Activated B cell treated with CpG ODN at 0.5 μM for 24 hours (primary cell): ENCODE data around the gene SEMA5A. TPM values are rescaled to one million over a fixed set of nuclear protein-coding genes. Genes with fewer than 3 reads are reported as not detected.

ENCODE experiments used
- ATAC-seq: fragments of 200-7000 bp; cut with Tn5 transposase; one replicate; pipeline ENCODE4 v1.10.0; 2021; ENCODE audit warnings: low read depth, mild to moderate bottlenecking, moderate library complexity
- CTCF ChIA-PET: fragments of 350-600 bp; sonication (Branson Sonifier 250); formaldehyde crosslinking; loops from one replicate; lab custom pipeline; 2021; ENCODE audit warnings: antibody characterized with exemption; lab: Charles Lee
- POLR2A ChIA-PET: fragments of 350-600 bp; sonication (Branson Sonifier 250); formaldehyde crosslinking; loops from one replicate; lab custom pipeline; 2021; ENCODE audit warnings: antibody characterized with exemption; lab: Charles Lee
- DNase-seq: peaks from one replicate; pipeline ENCODE4 v3.0.0; 2022
- H3K27ac Mint-ChIP-seq: one replicate; pipeline ENCODE4 v1.8.0; 2020; ENCODE audit warnings: mixed read lengths
- H3K27me3 Mint-ChIP-seq: one replicate; pipeline ENCODE4 v1.8.0; 2021; ENCODE audit warnings: mixed read lengths
- H3K36me3 Mint-ChIP-seq: one replicate; pipeline ENCODE4 v1.8.0; 2021; ENCODE audit warnings: low read depth, mixed read lengths
- H3K4me1 Mint-ChIP-seq: one replicate; pipeline ENCODE4 v1.8.0; 2021; ENCODE audit warnings: mixed read lengths
- H3K4me3 Mint-ChIP-seq: one replicate; pipeline ENCODE4 v1.8.0; 2020; ENCODE audit warnings: mild to moderate bottlenecking, mixed read lengths
- H3K9me3 Mint-ChIP-seq: one replicate; pipeline ENCODE4 v1.8.0; 2020; ENCODE audit warnings: mixed read lengths
- CTCF ChIP-seq: fragments of 200-600 bp; IDR thresholded peaks from one replicate; pipeline ENCODE4 v1.8.0; 2022; ENCODE audit warnings: antibody characterized with exemption, mild to moderate bottlenecking
- intact Hi-C: fragments of 100-400 bp; cut with micrococcal nuclease; formaldehyde crosslinking; loops from one replicate; pipeline ENCODE4 v1.15.1; 2024
- total RNA-seq: library from RNA; stranded (reverse); gene quantifications from 2 replicates; pipeline ENCODE4 v1.2.3, GENCODE V29; 2022

SEMA5A gene
- total RNA-seq, 1 donor from 2014 or later: not detected

- Mint-ChIP-seq H3K27me3 (no peaks in the 10 kb centered on the region), H3K4me1 (no peaks in the 10 kb centered on the region), H3K4me3 (no peak overlapping the region), H3K36me3 (no peaks in the 10 kb centered on the region), H3K9me3 (no peaks in the 10 kb centered on the region), H3K27ac (no peak overlapping the region)
- ATAC-seq (no peak), DNase-seq (no peak)
- intact Hi-C loops: no loop called here
- POLR2A ChIA-PET: no interaction called here
- no peak for TF ChIP-seq CTCF
- CTCF ChIA-PET: no interaction called here
These were observed 327.5 kb downstream of the SEMA5A start for GRCh38 chr5:9218358-9218757.

- H3K9me3 Mint-ChIP-seq: no peaks in the 10 kb centered on the region
- ChIA-PET POLR2A (no interaction called here), CTCF (no interaction called here)
- DNase-seq (no peak), ATAC-seq (no peak)
- H3K4me3 Mint-ChIP-seq: no peak overlapping the region
- no peak overlapping the region for H3K27ac Mint-ChIP-seq
- H3K36me3 Mint-ChIP-seq: no peaks in the 10 kb centered on the region
- intact Hi-C loops: no loop called here
- no peak for TF ChIP-seq CTCF
- no peaks in the 10 kb centered on the region for H3K4me1 Mint-ChIP-seq
- H3K27me3 Mint-ChIP-seq: no peaks in the 10 kb centered on the region
These were observed 333.3 kb downstream of the SEMA5A start for GRCh38 chr5:9212605-9213004.

GRCh38 chr5:9209846-9210492, 335.9 kb downstream of the SEMA5A start:
- intact Hi-C loops: no loop called here
- no peaks in the 10 kb centered on the region for H3K36me3 Mint-ChIP-seq
- DNase-seq (no peak), ATAC-seq (no peak)
- CTCF ChIA-PET: no interaction called here
- no peak overlapping the region for H3K4me3 Mint-ChIP-seq
- no peaks in the 10 kb centered on the region for H3K4me1 Mint-ChIP-seq
- no peak overlapping the region for H3K27ac Mint-ChIP-seq
- no peaks in the 10 kb centered on the region for H3K9me3 Mint-ChIP-seq
- no peak for TF ChIP-seq CTCF
- no peaks in the 10 kb centered on the region for H3K27me3 Mint-ChIP-seq
- POLR2A ChIA-PET: no interaction called here

GRCh38 chr5:9207817-9208418, 338.0 kb downstream of the SEMA5A start:
- H3K4me3 Mint-ChIP-seq: no peak overlapping the region
- ChIA-PET CTCF (interaction anchor here (0.9 to 2.4 kb wide), 3 partner anchors 8 to 1321 kb away, joined by 3 to 8 read pairs (median 5); no protein-coding TSS in a partner anchor), POLR2A (no interaction called here)
- H3K27me3 Mint-ChIP-seq: no peaks in the 10 kb centered on the region
- DNase-seq (no peak), ATAC-seq (no peak)
- intact Hi-C loops: loop anchor here (1.0 to 2.0 kb wide), 2 partner anchors 1280 to 1321 kb away; no protein-coding TSS in a partner anchor
- no peaks in the 10 kb centered on the region for H3K4me1 Mint-ChIP-seq
- H3K9me3 Mint-ChIP-seq: no peaks in the 10 kb centered on the region
- no peak for TF ChIP-seq CTCF
- H3K36me3 Mint-ChIP-seq: no peaks in the 10 kb centered on the region
- H3K27ac Mint-ChIP-seq: no peak overlapping the region

- intact Hi-C loops: no loop called here
- Mint-ChIP-seq H3K27ac (no peak overlapping the region), H3K27me3 (no peaks in the 10 kb centered on the region), H3K9me3 (no peaks in the 10 kb centered on the region), H3K36me3 (no peaks in the 10 kb centered on the region), H3K4me3 (no peak overlapping the region), H3K4me1 (peaks cover 2% of the 10 kb centered on the region)
- no peak for TF ChIP-seq CTCF
- CTCF ChIA-PET: no interaction called here
- POLR2A ChIA-PET: no interaction called here
- ATAC-seq (no peak), DNase-seq (no peak)
These were observed 343.2 kb downstream of the SEMA5A start for GRCh38 chr5:9202636-9203035.
